Uterus (tissue), 4 donors: ENCODE data around the gene FASN. TPM values are rescaled to one million over a fixed set of nuclear protein-coding genes. Genes with fewer than 3 reads are reported as not detected.

Source experiments
- DNase-seq, 2 donors: peaks; one replicate each; pipeline ENCODE4 v3.0.0-alpha.2; 2019 to 2020
- H3K27ac ChIP-seq, 2 donors: fragments of 200-600 bp; sonication (generic); 1 replicate in 1 of 2; 2 replicates in 1 of 2; pipeline ENCODE4 v1.5.1; 2016 to 2018
- H3K27me3 ChIP-seq, 2 donors: fragments of 200-600 bp; sonication (generic); one replicate each; pipeline ENCODE4 v1.5.1; 2018 to 2019; ENCODE audit warnings: control low read depth in 1 of 2
- H3K36me3 ChIP-seq, 2 donors: fragments of 200-600 bp; sonication (generic); one replicate each; pipeline ENCODE4 v1.5.1; 2019; ENCODE audit warnings: control low read depth in 1 of 2
- H3K4me1 ChIP-seq, 2 donors: fragments of 200-600 bp; sonication (generic); one replicate each; pipeline ENCODE4 v1.5.1; 2018 to 2019; ENCODE audit warnings: control low read depth in 1 of 2
- H3K4me3 ChIP-seq, 2 donors: fragments of 200-600 bp; sonication (generic); 1 replicate in 1 of 2; 2 replicates in 1 of 2; pipeline ENCODE4 v1.5.1; 2018 to 2019; ENCODE audit warnings: mild to moderate bottlenecking in 1 of 2
- H3K9me3 ChIP-seq, 2 donors: fragments of 200-600 bp; sonication (generic); one replicate each; pipeline ENCODE4 v1.5.1; 2019; ENCODE audit warnings: control low read depth in 1 of 2
- CTCF ChIP-seq, 4 experiments: fragments of 200-600 bp in 2 of 4; fragments of 450-650 bp in 2 of 4; sonication (generic) in 2 of 4; IDR thresholded peaks; one replicate each; pipeline ENCODE4 v1.5.1; 2016 to 2019; ENCODE audit warnings: antibody characterized with exemption in 4 of 4, mild to moderate bottlenecking in 2 of 4, moderate library complexity in 1 of 4
- POLR2A ChIP-seq, 2 donors: fragments of 450-650 bp; IDR thresholded peaks; one replicate each; pipeline ENCODE4 v1.6.1; 2016; ENCODE audit warnings: antibody characterized with exemption in 2 of 2, mild to moderate bottlenecking in 1 of 2, moderate library complexity in 1 of 2
- intact Hi-C: fragments of 100-400 bp; cut with DNase I; formaldehyde crosslinking; loops from one replicate; pipeline ENCODE4 v1.15.1; 2023; ENCODE audit warnings: low total_unique reads
- total RNA-seq, 4 donors: library from RNA; depleted of rRNA in 3 of 4; stranded (reverse); fragments of >200 nt in 3 of 4; gene quantifications; one replicate each; pipeline versions ENCODE4 v1.1.0 to v1.2.4, GENCODE V29; 2014 to 2023
- donor health status: DM: yes; HTN: yes; CAD: no.

FASN gene
- total RNA-seq, 4 donors from 2014 or later, result 5.3 to 59.4 (median 23.4) TPM

- H3K36me3 ChIP-seq, result no peaks in the 10 kb centered on the region
- H3K4me1 ChIP-seq, result peaks cover 0 to 11% of the 10 kb centered on the region in 2 donors
- H3K27ac ChIP-seq, result no peak overlapping the region
- no peaks in the 10 kb centered on the region for H3K9me3 ChIP-seq
- H3K27me3 ChIP-seq, result no peaks in the 10 kb centered on the region
- DNase-seq, result no peak
- intact Hi-C loops, result no loop called here
- no peak overlapping the region for H3K4me3 ChIP-seq
- TF ChIP-seq POLR2A (IDR thresholded peaks at IDR 0.05) (no peak), CTCF (IDR thresholded peaks at IDR 0.05) (no peak)
These were observed 50.7 kb downstream of the FASN start for GRCh38 chr17:82047379-82047778.

GRCh38 chr17:82046903-82047302, 51.1 kb downstream of the FASN start:
- Histone ChIP-seq H3K36me3 (no peaks in the 10 kb centered on the region), H3K27ac (no peak overlapping the region), H3K4me1 (peaks cover 0 to 11% of the 10 kb centered on the region in 2 donors), H3K9me3 (no peaks in the 10 kb centered on the region), H3K27me3 (no peaks in the 10 kb centered on the region), H3K4me3 (no peak overlapping the region)
- no peak for DNase-seq
- TF ChIP-seq POLR2A (IDR thresholded peaks at IDR 0.05), result no peak
- no peak for TF ChIP-seq CTCF (IDR thresholded peaks at IDR 0.05)
- intact Hi-C loops, result no loop called here

- no peak for TF ChIP-seq POLR2A (IDR thresholded peaks at IDR 0.05)
- TF ChIP-seq CTCF (IDR thresholded peaks at IDR 0.05), result no peak
- Histone ChIP-seq H3K36me3 (no peaks in the 10 kb centered on the region), H3K9me3 (no peaks in the 10 kb centered on the region), H3K4me3 (no peak overlapping the region), H3K27me3 (no peaks in the 10 kb centered on the region), H3K4me1 (peaks cover 0 to 11% of the 10 kb centered on the region in 2 donors), H3K27ac (no peak overlapping the region)
- DNase-seq, result no peak
- intact Hi-C loops, result no loop called here
These were observed 52.0 kb downstream of the FASN start for GRCh38 chr17:82045936-82046484.

GRCh38 chr17:82043507-82043906, 54.5 kb downstream of the FASN start:
- Histone ChIP-seq H3K9me3 (no peaks in the 10 kb centered on the region), H3K4me3 (no peak overlapping the region), H3K36me3 (no peaks in the 10 kb centered on the region), H3K27me3 (no peaks in the 10 kb centered on the region), H3K27ac (no peak overlapping the region), H3K4me1 (no peaks in the 10 kb centered on the region)
- TF ChIP-seq CTCF (IDR thresholded peaks at IDR 0.05), result no peak
- DNase-seq, result no peak
- intact Hi-C loops, result no loop called here

- intact Hi-C loops, result no loop called here
- no peaks in the 10 kb centered on the region for H3K9me3 ChIP-seq
- TF ChIP-seq CTCF (IDR thresholded peaks at IDR 0.05), result no peak
- no peak for TF ChIP-seq POLR2A (IDR thresholded peaks at IDR 0.05)
- no peaks in the 10 kb centered on the region for H3K4me1 ChIP-seq
- no peak overlapping the region for H3K27ac ChIP-seq
- no peaks in the 10 kb centered on the region for H3K36me3 ChIP-seq
- no peaks in the 10 kb centered on the region for H3K27me3 ChIP-seq
- no peak overlapping the region for H3K4me3 ChIP-seq
- DNase-seq, result no peak
These were observed 55.4 kb downstream of the FASN start for GRCh38 chr17:82042649-82043048.
